ENCODE results near the gene MAGIX.
"Not testable (repeated sequence)": the region's sequence is repeated elsewhere in the genome, so short reads cannot be mapped to it uniquely, and the experiment has no call there.

- TF ChIP-seq ZFX (IDR thresholded peaks at IDR 0.05) = not testable (repeated sequence)
- TF ChIP-seq, protein P1, sequence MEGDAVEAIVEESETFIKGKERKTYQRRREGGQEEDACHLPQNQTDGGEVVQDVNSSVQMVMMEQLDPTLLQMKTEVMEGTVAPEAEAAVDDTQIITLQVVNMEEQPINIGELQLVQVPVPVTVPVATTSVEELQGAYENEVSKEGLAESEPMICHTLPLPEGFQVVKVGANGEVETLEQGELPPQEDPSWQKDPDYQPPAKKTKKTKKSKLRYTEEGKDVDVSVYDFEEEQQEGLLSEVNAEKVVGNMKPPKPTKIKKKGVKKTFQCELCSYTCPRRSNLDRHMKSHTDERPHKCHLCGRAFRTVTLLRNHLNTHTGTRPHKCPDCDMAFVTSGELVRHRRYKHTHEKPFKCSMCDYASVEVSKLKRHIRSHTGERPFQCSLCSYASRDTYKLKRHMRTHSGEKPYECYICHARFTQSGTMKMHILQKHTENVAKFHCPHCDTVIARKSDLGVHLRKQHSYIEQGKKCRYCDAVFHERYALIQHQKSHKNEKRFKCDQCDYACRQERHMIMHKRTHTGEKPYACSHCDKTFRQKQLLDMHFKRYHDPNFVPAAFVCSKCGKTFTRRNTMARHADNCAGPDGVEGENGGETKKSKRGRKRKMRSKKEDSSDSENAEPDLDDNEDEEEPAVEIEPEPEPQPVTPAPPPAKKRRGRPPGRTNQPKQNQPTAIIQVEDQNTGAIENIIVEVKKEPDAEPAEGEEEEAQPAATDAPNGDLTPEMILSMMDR (conservative IDR thresholded peaks at IDR 0.05) = not testable (repeated sequence)
Measured at GRCh38 chrX:49132275-49132674, 30.3 kb upstream of the MAGIX start.
